ENCODE results near the gene ARHGAP29. TPM values are rescaled to one million over a fixed set of nuclear protein-coding genes. Genes with fewer than 3 reads are reported as not detected.

The ARHGAP29 gene
- total RNA-seq (2021) (1.7 and 1.8 TPM in 2 replicates), Bru-seq, nascent RNA (percentile 40 among the genes with signal in this experiment), BruChase-seq, experiment 1, labeled RNA remaining after a 2-hour chase (percentile 44 among the genes with signal in this experiment), BruChase-seq, experiment 2, labeled RNA remaining after a 6-hour chase (percentile 31 among the genes with signal in this experiment)
- long read RNA-seq, full-length matches to known transcripts, result 4 of 5 reads
- long read RNA-seq, partial matches to known transcripts, result 0 of 5 reads
- long read RNA-seq, other reads (novel, unspliced or antisense), result 1 of 5 reads

GRCh38 chr1:94237291-94238226 is at the start of gene ARHGAP29:
Gene ARHGAP29 (minus strand): TSS chr1:94237584. CDS start chr1:94231611, 5,973 bp downstream.
- TF ChIP-seq CTCF (conservative IDR thresholded peaks at IDR 0.05; ENCODE audit: low read depth, low read length) (peak; percentile 23; the same call in 1 of the 2 replicates), EZH2 (IDR thresholded peaks at IDR 0.05; ENCODE audit: borderline replicate concordance, low read depth, low read length, poor library complexity, severe bottlenecking) (no peak)
- H3K36me3 ChIP-seq (ENCODE audit: insufficient read depth, low read length, poor library complexity, severe bottlenecking), result no peaks in the 10 kb centered on the region
- DNase-seq (ENCODE audit: low spot score), result peak; percentile 87
- ChIA-PET CTCF (interaction anchor here (0.7 to 1.8 kb wide), 2 partner anchors 11 to 176 kb away, joined by 5 read pairs; no protein-coding TSS in a partner anchor), POLR2A (ENCODE audit: low non-redundant PET) (interaction anchor here (0.6 kb wide), 1 partner anchor 10 kb away, joined by 3 read pairs; no protein-coding TSS in a partner anchor)
- intact Hi-C loops (cut with micrococcal nuclease; ENCODE audit: unreplicated experiment), result loop anchor here (5.0 kb wide), 1 partner anchor 190 kb away; no protein-coding TSS in a partner anchor
- peak within 1 kb of the TSS; percentile 63 for H3K4me3 ChIP-seq (ENCODE audit: low read depth, low read length, poor library complexity, severe bottlenecking)
- no peak within 1 kb of the TSS for H3K27ac ChIP-seq (ENCODE audit: low read depth, low read length, poor library complexity, severe bottlenecking)
- peaks cover 67% of the 10 kb centered on the region for H3K27me3 ChIP-seq (replicated peaks; ENCODE audit: insufficient read depth, low read depth, low read length, poor library complexity)
- no peaks in the 10 kb centered on the region for H3K4me1 ChIP-seq (ENCODE audit: insufficient read depth, low read length, poor library complexity, severe bottlenecking)
- BruUV-seq (replicated peaks), result no TSS peak
- no peaks in the 10 kb centered on the region for H3K9me3 ChIP-seq (ENCODE audit: low read depth, low read length, poor library complexity, severe bottlenecking)

GRCh38 chr1:94286864-94287437 is 49.6 kb upstream of the ARHGAP29 start:
- ChIA-PET CTCF (no interaction called here), POLR2A (ENCODE audit: low non-redundant PET) (no interaction called here)
- Histone ChIP-seq H3K27ac (ENCODE audit: low read depth, low read length, poor library complexity, severe bottlenecking) (no peak overlapping the region), H3K36me3 (ENCODE audit: insufficient read depth, low read length, poor library complexity, severe bottlenecking) (no peaks in the 10 kb centered on the region), H3K9me3 (ENCODE audit: low read depth, low read length, poor library complexity, severe bottlenecking) (no peaks in the 10 kb centered on the region), H3K27me3 (replicated peaks; ENCODE audit: insufficient read depth, low read depth, low read length, poor library complexity) (no peaks in the 10 kb centered on the region), H3K4me3 (ENCODE audit: low read depth, low read length, poor library complexity, severe bottlenecking) (no peak overlapping the region), H3K4me1 (ENCODE audit: insufficient read depth, low read length, poor library complexity, severe bottlenecking) (no peaks in the 10 kb centered on the region)
- BruUV-seq (replicated peaks), result no TSS peak
- TF ChIP-seq CTCF (conservative IDR thresholded peaks at IDR 0.05; ENCODE audit: low read depth, low read length) (no peak), EZH2 (IDR thresholded peaks at IDR 0.05; ENCODE audit: borderline replicate concordance, low read depth, low read length, poor library complexity, severe bottlenecking) (no peak)
- intact Hi-C loops (cut with micrococcal nuclease; ENCODE audit: unreplicated experiment), result no loop called here
- DNase-seq (ENCODE audit: low spot score), result no peak

- intact Hi-C loops (cut with micrococcal nuclease; ENCODE audit: unreplicated experiment), result no loop called here
- no peaks in the 10 kb centered on the region for H3K9me3 ChIP-seq (ENCODE audit: low read depth, low read length, poor library complexity, severe bottlenecking)
- ChIA-PET CTCF (no interaction called here), POLR2A (ENCODE audit: low non-redundant PET) (no interaction called here)
- no peaks in the 10 kb centered on the region for H3K4me1 ChIP-seq (ENCODE audit: insufficient read depth, low read length, poor library complexity, severe bottlenecking)
- no TSS peak for BruUV-seq (replicated peaks)
- TF ChIP-seq CTCF (conservative IDR thresholded peaks at IDR 0.05; ENCODE audit: low read depth, low read length), result no peak
- no peak for TF ChIP-seq EZH2 (IDR thresholded peaks at IDR 0.05; ENCODE audit: borderline replicate concordance, low read depth, low read length, poor library complexity, severe bottlenecking)
- DNase-seq (ENCODE audit: low spot score), result peak; percentile 39
- no peak overlapping the region for H3K4me3 ChIP-seq (ENCODE audit: low read depth, low read length, poor library complexity, severe bottlenecking)
- no peak overlapping the region for H3K27ac ChIP-seq (ENCODE audit: low read depth, low read length, poor library complexity, severe bottlenecking)
- no peaks in the 10 kb centered on the region for H3K27me3 ChIP-seq (replicated peaks; ENCODE audit: insufficient read depth, low read depth, low read length, poor library complexity)
- no peaks in the 10 kb centered on the region for H3K36me3 ChIP-seq (ENCODE audit: insufficient read depth, low read length, poor library complexity, severe bottlenecking)
Measured at GRCh38 chr1:94285031-94285654, 47.8 kb upstream of the ARHGAP29 start.

Data from A673 (cell line).